Mesothelial cell of epicardium (in vitro differentiated cells): ENCODE data around the gene BLOC1S4. TPM values are rescaled to one million over a fixed set of nuclear protein-coding genes. Genes with fewer than 3 reads are reported as not detected.

Experiments
- DNase-seq, 2 experiments: peaks; one replicate each; pipeline ENCODE4 v3.0.0; 2021; ENCODE audit warnings: low spot score in 2 of 2; ENCODE audit not compliant: unreplicated experiment in 2 of 2
- H3K27ac Mint-ChIP-seq: 2 replicates; pipeline ENCODE4 v1.8.0; 2021; ENCODE audit warnings: mixed read lengths
- H3K27me3 Mint-ChIP-seq: 2 replicates; pipeline ENCODE4 v1.8.0; 2021; ENCODE audit warnings: low read depth, mixed read lengths
- H3K36me3 Mint-ChIP-seq: 2 replicates; pipeline ENCODE4 v1.8.0; 2021; ENCODE audit warnings: mixed read lengths
- H3K4me1 Mint-ChIP-seq: 2 replicates; pipeline ENCODE4 v1.8.0; 2021; ENCODE audit warnings: mixed read lengths
- H3K4me3 Mint-ChIP-seq: 2 replicates; pipeline ENCODE4 v1.8.0; 2021; ENCODE audit warnings: mild to moderate bottlenecking, moderate library complexity, mixed read lengths
- H3K9me3 Mint-ChIP-seq: 2 replicates; pipeline ENCODE4 v1.8.0; 2021; ENCODE audit warnings: mixed read lengths
- CTCF ChIP-seq: fragments of 200-600 bp; sonication (generic); IDR thresholded peaks from one replicate; pipeline ENCODE4 v1.5.0; 2021; ENCODE audit warnings: antibody characterized with exemption; ENCODE audit not compliant: unreplicated experiment
- total RNA-seq: library from RNA; stranded (reverse); gene quantifications from 3 replicates; pipeline ENCODE4 v1.2.1, GENCODE V29; 2021

BLOC1S4 gene
- total RNA-seq, 1 donor from 2014 or later = 18.0 TPM

GRCh38 chr4:6750286-6751221 lies 34.6 kb downstream of the BLOC1S4 start:
- no peak for DNase-seq
- H3K27me3 Mint-ChIP-seq = no peaks in the 10 kb centered on the region
- no peak for TF ChIP-seq CTCF
- no peaks in the 10 kb centered on the region for H3K36me3 Mint-ChIP-seq
- no peaks in the 10 kb centered on the region for H3K9me3 Mint-ChIP-seq
- H3K27ac Mint-ChIP-seq = no peak overlapping the region
- peaks cover 9% of the 10 kb centered on the region for H3K4me1 Mint-ChIP-seq
- H3K4me3 Mint-ChIP-seq = no peak overlapping the region

GRCh38 chr4:6751611-6752485 lies 35.9 kb downstream of the BLOC1S4 start:
- no peaks in the 10 kb centered on the region for H3K36me3 Mint-ChIP-seq
- H3K27me3 Mint-ChIP-seq = no peaks in the 10 kb centered on the region
- H3K4me1 Mint-ChIP-seq = peaks cover 7% of the 10 kb centered on the region
- H3K4me3 Mint-ChIP-seq = no peak overlapping the region
- H3K9me3 Mint-ChIP-seq = no peaks in the 10 kb centered on the region
- no peak for TF ChIP-seq CTCF
- H3K27ac Mint-ChIP-seq = no peak overlapping the region
- DNase-seq = no peak

- Mint-ChIP-seq H3K27me3 (no peaks in the 10 kb centered on the region), H3K27ac (no peak overlapping the region), H3K36me3 (no peaks in the 10 kb centered on the region), H3K9me3 (no peaks in the 10 kb centered on the region), H3K4me1 (peaks cover under 1% of the 10 kb centered on the region), H3K4me3 (no peak overlapping the region)
- no peak for TF ChIP-seq CTCF
- DNase-seq = no peak
These were observed 36.5 kb downstream of the BLOC1S4 start for GRCh38 chr4:6752486-6752829.

- Mint-ChIP-seq H3K27me3 (no peaks in the 10 kb centered on the region), H3K27ac (no peak overlapping the region), H3K4me3 (no peak overlapping the region), H3K36me3 (no peaks in the 10 kb centered on the region), H3K4me1 (no peaks in the 10 kb centered on the region), H3K9me3 (no peaks in the 10 kb centered on the region)
- no peak for DNase-seq
- no peak for TF ChIP-seq CTCF
These were observed 37.2 kb downstream of the BLOC1S4 start for GRCh38 chr4:6753103-6753560.

GRCh38 chr4:6753891-6754290 lies 37.9 kb downstream of the BLOC1S4 start:
- no peak for DNase-seq
- Mint-ChIP-seq H3K4me3 (no peak overlapping the region), H3K27ac (no peak overlapping the region), H3K4me1 (peaks cover 4% of the 10 kb centered on the region), H3K9me3 (no peaks in the 10 kb centered on the region), H3K36me3 (no peaks in the 10 kb centered on the region), H3K27me3 (no peaks in the 10 kb centered on the region)
- no peak for TF ChIP-seq CTCF
